ENCODE data around the gene VEPH1. TPM values are rescaled to one million over a fixed set of nuclear protein-coding genes. Genes with fewer than 3 reads are reported as not detected.

Gene VEPH1
- total and polyA plus RNA-seq, 2 donors from 2014 or later = 17.8 to 29.2 TPM

- intact Hi-C loops (cut with DNase I) = no loop called here
- DNase-seq (no peak), FAIRE-seq (no peak)
- Histone ChIP-seq H3K4me3 (ENCODE audit: low read length in 3 of 3) (no peak overlapping the region), H3K27me3 (ENCODE audit: control insufficient read depth, insufficient read depth, low read length) (no peaks in the 10 kb centered on the region), H3K9ac (ENCODE audit: low read length in 3 of 3) (no peak overlapping the region), H3K27ac (ENCODE audit: low read depth in 2 of 2, low read length in 2 of 2) (no peak overlapping the region), H3K4me1 (ENCODE audit: control insufficient read depth in 2 of 3, insufficient read depth in 2 of 3, low read depth in 1 of 3, low read length in 3 of 3) (no peaks in the 10 kb centered on the region), H3K36me3 (ENCODE audit: control insufficient read depth in 2 of 3, insufficient read depth in 3 of 3, low read length in 3 of 3) (no peaks in the 10 kb centered on the region), H3K9me3 (ENCODE audit: control insufficient read depth in 2 of 3, insufficient read depth in 1 of 3, low read length in 3 of 3) (no peaks in the 10 kb centered on the region)
- no peak for TF ChIP-seq CTCF (IDR thresholded peaks at IDR 0.05; ENCODE audit: borderline replicate concordance, extremely low read depth, insufficient read depth)
Observed at GRCh38 chr3:157404381-157404780, 98.8 kb downstream of the VEPH1 start.

GRCh38 chr3:157398598-157398997 is 104.6 kb downstream of the VEPH1 start:
- DNase-seq (no peak), FAIRE-seq (no peak)
- no peaks in the 10 kb centered on the region for H3K4me1 ChIP-seq (ENCODE audit: control insufficient read depth in 2 of 3, insufficient read depth in 2 of 3, low read depth in 1 of 3, low read length in 3 of 3)
- H3K4me3 ChIP-seq (ENCODE audit: low read length in 3 of 3) = no peak overlapping the region
- H3K27ac ChIP-seq (ENCODE audit: low read depth in 2 of 2, low read length in 2 of 2) = no peak overlapping the region
- no peaks in the 10 kb centered on the region for H3K36me3 ChIP-seq (ENCODE audit: control insufficient read depth in 2 of 3, insufficient read depth in 3 of 3, low read length in 3 of 3)
- no peak for TF ChIP-seq CTCF (IDR thresholded peaks at IDR 0.05; ENCODE audit: borderline replicate concordance, extremely low read depth, insufficient read depth)
- no peak overlapping the region for H3K9ac ChIP-seq (ENCODE audit: low read length in 3 of 3)
- intact Hi-C loops (cut with DNase I) = no loop called here
- no peaks in the 10 kb centered on the region for H3K9me3 ChIP-seq (ENCODE audit: control insufficient read depth in 2 of 3, insufficient read depth in 1 of 3, low read length in 3 of 3)
- H3K27me3 ChIP-seq (ENCODE audit: control insufficient read depth, insufficient read depth, low read length) = no peaks in the 10 kb centered on the region

DNA sequence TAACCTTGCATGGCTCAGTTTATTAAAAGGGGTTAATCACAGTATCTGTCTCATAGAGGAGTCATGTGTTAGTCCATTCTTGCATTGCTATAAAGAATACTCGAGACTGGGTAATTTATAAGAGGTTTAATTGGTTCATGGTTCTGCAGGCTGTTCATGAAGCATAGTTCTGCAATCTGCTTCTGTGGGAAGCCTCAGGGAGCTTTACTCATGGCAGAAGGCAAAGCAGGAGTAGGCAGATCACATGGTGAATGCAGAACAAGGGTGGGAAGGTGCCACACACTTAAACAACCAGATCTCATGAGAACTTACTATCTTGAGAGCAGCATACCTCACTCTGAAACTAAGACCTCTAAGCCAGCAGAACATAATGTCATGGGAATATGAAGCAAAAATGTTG is 108.8 kb downstream of the VEPH1 start:
- TF ChIP-seq CTCF (IDR thresholded peaks at IDR 0.05; ENCODE audit: borderline replicate concordance, extremely low read depth, insufficient read depth) = no peak
- no peak for DNase-seq

DNA sequence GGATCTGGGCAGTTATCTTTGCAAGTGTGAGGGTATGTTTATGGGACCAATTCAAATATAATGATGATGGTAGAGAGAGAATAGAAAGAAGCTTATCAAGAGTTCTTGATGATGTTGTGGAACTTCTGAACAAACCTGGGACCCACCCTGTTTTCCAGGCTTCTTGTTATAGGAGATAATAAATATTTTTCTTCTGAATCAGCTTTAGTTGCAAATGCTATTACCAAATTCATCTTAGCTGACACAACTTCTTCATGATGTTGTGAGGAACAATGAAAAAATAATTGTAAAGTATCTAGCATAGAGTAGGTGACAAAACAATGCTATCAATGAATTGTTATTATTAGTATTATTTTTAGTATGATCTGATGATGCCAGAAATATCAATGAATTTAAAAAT is 110.1 kb downstream of the VEPH1 start:
- no peaks in the 10 kb centered on the region for H3K9me3 ChIP-seq (ENCODE audit: control insufficient read depth in 2 of 3, insufficient read depth in 1 of 3, low read length in 3 of 3)
- FAIRE-seq (no peak), DNase-seq (no peak)
- H3K27me3 ChIP-seq (ENCODE audit: control insufficient read depth, insufficient read depth, low read length) = no peaks in the 10 kb centered on the region
- H3K27ac ChIP-seq (ENCODE audit: low read depth in 2 of 2, low read length in 2 of 2) = no peak overlapping the region
- H3K4me1 ChIP-seq (ENCODE audit: control insufficient read depth in 2 of 3, insufficient read depth in 2 of 3, low read depth in 1 of 3, low read length in 3 of 3) = no peaks in the 10 kb centered on the region
- intact Hi-C loops (cut with DNase I) = no loop called here
- H3K36me3 ChIP-seq (ENCODE audit: control insufficient read depth in 2 of 3, insufficient read depth in 3 of 3, low read length in 3 of 3) = no peaks in the 10 kb centered on the region
- TF ChIP-seq CTCF (IDR thresholded peaks at IDR 0.05; ENCODE audit: borderline replicate concordance, extremely low read depth, insufficient read depth) = no peak
- no peak overlapping the region for H3K4me3 ChIP-seq (ENCODE audit: low read length in 3 of 3)
- H3K9ac ChIP-seq (ENCODE audit: low read length in 3 of 3) = no peak overlapping the region

More for the DNA sequence above, 108.8 kb downstream of the VEPH1 start:
- Histone ChIP-seq H3K36me3 (ENCODE audit: control insufficient read depth in 2 of 3, insufficient read depth in 3 of 3, low read length in 3 of 3) (no peaks in the 10 kb centered on the region), H3K4me3 (ENCODE audit: low read length in 3 of 3) (no peak overlapping the region), H3K27ac (ENCODE audit: low read depth in 2 of 2, low read length in 2 of 2) (no peak overlapping the region), H3K9me3 (ENCODE audit: control insufficient read depth in 2 of 3, insufficient read depth in 1 of 3, low read length in 3 of 3) (no peaks in the 10 kb centered on the region), H3K27me3 (ENCODE audit: control insufficient read depth, insufficient read depth, low read length) (no peaks in the 10 kb centered on the region), H3K9ac (ENCODE audit: low read length in 3 of 3) (no peak overlapping the region), H3K4me1 (ENCODE audit: control insufficient read depth in 2 of 3, insufficient read depth in 2 of 3, low read depth in 1 of 3, low read length in 3 of 3) (no peaks in the 10 kb centered on the region)
- intact Hi-C loops (cut with DNase I) = no loop called here
- FAIRE-seq = no peak

Measured in kidney (tissue), 14 donors.